22Rv1 (cell line): ENCODE measurements around the gene TLE3.

Experiments
- ZFX ChIP-seq: fragments of 450-650 bp; IDR thresholded peaks from 2 replicates; pipeline ENCODE4 v1.6.1; 2017; ENCODE audit warnings: antibody characterized with exemption, borderline replicate concordance
- TF ChIP-seq, protein P1 (sequence below): fragments of 450-650 bp; IDR thresholded peaks from 2 replicates; pipeline ENCODE4 v1.5.1; 2017; ENCODE audit warnings: mild to moderate bottlenecking

DNA sequence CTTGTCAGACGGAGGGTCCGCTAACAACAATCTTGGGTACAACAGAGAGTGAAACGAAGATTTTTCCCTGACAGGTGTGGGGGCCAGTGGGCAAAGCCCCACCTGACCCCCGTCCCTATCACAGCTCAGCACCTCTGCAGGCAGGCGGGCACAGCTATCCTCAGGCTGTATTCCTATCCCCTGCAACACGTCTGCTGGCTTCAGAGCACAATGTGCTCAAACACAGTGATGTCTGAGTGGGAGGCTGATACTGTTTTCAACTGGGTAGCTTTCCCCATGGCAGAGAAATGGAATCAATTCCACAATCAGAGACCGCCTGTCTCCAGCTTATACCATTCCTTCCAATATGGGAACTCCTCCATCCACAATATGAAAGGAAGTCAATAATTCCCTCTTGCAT is 28.0 kb downstream of the TLE3 start:
- TF ChIP-seq, protein P1, sequence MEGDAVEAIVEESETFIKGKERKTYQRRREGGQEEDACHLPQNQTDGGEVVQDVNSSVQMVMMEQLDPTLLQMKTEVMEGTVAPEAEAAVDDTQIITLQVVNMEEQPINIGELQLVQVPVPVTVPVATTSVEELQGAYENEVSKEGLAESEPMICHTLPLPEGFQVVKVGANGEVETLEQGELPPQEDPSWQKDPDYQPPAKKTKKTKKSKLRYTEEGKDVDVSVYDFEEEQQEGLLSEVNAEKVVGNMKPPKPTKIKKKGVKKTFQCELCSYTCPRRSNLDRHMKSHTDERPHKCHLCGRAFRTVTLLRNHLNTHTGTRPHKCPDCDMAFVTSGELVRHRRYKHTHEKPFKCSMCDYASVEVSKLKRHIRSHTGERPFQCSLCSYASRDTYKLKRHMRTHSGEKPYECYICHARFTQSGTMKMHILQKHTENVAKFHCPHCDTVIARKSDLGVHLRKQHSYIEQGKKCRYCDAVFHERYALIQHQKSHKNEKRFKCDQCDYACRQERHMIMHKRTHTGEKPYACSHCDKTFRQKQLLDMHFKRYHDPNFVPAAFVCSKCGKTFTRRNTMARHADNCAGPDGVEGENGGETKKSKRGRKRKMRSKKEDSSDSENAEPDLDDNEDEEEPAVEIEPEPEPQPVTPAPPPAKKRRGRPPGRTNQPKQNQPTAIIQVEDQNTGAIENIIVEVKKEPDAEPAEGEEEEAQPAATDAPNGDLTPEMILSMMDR = no peak
- no peak for TF ChIP-seq ZFX
